Inflammatory macrophage (primary cell): ENCODE data around the gene APOL6.
"Not testable (repeated sequence)": the region's sequence is repeated elsewhere in the genome, so short reads cannot be mapped to it uniquely, and the experiment has no call there.

Experiments used
- DNase-seq, 2 donors: peaks; one replicate each; pipeline ENCODE4 v3.0.0-alpha.2; 2020 to 2022

APOL6 gene

DNA sequence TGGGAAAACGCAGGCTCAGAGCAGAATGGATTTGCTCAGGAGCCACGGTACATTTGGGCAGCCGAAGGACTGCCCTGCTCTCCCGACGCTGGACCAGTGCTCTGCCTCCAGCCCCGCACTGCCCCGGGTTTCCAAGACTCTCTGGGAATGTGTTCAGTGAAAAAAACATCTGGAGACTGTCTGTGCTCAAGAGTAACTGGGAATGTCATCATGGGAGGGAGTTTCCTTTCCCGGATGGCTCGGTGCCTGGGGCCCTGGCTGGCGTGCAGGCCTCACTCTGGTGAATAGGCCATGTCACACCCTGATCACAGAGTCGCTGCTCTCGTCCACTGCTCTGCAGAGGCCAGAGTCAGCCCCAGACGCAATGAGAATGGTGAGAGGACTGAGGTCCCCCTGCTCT is 9.8 kb upstream of the APOL6 start:
- DNase-seq, result no peak

DNA sequence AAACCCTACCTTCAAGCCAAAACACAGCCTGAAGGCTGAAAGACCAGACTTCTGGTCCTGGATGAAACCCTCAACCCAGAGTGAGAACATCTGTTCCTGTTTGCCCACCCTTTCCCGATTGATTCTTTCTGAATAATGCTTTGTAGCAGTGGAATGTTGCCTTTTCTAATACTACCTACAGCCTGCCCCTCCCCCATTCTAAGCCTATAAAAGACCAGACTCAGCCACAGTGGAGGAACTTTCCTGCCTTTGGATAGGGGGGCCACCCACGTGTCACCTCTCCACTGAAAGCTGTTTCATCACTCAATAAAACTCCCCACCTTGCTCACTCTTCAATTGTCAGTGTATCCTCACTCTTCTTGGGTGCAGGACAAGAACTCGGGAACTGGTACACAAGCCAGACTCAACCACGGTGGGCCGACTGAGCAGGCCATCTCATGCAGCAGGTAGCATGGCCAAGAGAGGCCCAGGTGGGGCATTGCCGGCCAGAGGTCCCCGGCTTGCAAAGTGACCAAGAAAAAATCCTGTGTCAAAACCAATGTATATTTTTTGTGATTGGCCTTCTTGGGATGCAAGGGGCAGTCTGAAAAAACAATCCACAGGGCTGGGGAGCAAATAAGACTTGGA is 6.6 kb upstream of the APOL6 start:
- no peak for DNase-seq

DNA sequence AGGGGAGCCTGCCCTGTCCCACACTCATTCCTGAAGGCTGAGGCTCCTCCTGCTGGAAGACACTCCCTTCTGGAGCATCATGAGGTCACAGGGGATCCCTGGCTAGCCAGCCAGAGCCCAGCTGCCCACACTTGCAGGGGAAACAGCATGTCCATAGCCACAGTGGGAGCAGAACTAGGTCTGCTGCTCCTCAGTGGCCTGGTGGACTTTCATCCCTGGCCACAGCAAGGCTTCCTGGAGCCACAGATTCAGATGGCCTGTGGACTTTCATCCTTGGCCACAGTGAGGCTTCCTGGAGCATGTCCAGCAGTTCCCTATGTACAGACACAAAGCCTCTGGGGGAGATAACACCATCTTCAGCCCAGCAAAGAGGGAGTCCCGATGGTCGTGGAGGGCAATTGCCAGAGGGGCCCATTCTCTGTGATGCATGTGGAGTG is 5.9 kb upstream of the APOL6 start:
- DNase-seq, result no peak

DNA sequence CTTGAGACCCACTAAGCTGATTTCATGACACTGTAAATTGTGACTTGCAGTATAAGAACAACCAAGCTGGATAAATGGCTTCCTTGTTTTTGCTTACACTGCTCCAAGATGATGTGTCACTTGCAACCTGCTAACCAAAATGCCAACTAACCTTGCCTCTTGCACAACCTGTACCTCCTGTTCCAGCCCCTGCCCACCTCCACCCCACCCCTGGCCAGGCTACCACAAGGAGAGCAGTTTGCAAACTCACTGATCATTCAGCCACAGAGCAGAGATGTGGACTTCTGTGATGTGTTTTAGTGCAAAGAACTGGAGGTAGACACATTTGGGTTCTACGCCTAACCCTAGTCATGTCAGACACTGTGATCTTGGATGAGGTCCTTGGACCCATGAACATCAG is 4.3 kb upstream of the APOL6 start:
- DNase-seq, result no peak

DNA sequence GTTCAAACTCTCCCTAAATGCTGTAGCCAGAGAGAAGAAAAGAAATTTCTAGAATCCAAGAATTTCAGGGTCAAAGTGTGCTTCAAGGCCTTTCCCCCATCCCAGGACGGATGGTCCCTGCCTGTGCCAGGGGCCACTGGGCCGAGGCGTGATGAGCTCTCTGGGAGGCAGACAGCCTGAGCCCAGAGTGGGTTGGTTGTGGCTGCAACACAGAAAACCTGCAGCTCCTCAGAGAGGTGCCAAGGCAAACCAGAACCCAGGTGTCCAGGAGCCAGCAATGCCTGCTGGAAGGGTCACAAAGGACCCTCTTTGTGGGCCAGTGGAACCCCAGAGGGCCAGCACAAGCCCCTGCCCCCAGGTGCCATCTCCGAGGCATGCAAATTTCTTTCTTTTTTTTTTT is 2.6 kb upstream of the APOL6 start:
- DNase-seq, result no peak

DNA sequence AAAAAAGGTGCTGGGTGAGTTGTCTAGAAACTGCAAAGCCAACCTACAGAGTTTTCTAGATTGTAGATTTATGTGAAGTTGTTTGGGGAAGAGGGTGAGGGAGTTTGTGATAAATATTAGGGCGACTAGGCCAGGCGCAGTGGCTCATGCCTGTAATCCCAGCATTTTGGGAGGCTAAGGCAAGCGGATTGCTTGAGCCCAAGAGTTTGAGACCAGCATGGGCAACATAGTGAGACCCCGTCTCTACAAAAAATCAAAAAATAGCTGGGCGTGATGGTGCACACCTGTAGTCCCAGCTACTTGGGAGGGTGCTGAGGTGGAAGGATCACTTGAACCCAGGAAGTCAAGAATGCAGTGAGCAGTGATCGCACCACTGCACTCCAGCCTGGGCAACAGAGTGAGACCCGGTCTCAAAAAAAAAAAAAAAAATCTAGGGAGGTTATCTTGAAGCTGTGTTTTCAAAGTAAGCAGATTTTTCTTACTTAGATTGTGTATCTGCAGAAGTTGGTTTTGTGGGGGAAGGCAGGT is 844 bp downstream of the APOL6 start:
- DNase-seq, result no peak

DNA sequence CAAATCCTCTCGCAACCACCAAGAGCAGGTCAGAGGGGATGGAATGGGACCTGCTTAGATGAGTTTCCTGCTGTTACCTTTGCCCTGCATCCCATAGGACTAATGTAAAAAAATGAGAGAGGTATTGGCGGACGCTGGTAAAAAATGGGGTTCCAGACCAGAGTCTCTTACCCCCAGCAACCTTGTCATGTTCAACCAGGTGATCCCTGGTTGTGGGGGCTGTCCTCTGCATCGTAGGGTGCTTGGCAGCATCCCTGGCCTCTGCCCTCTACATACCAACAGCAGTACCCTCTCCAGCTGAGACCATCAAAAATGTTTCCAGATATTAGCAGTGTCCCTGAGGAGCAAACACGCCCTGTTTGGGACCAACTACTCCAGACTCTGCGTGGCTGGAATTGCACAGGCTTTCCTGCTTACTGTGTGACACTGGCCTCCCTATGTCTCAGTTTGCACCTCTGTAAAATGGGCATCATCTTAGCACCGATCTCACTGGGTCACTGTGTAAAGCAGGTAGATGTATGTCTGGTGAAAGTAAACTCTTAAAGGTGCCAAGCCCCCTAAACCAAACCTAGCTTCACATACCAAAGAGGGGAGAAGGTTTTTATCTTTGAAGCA is 1.5 kb downstream of the APOL6 start:
- DNase-seq, result no peak

DNA sequence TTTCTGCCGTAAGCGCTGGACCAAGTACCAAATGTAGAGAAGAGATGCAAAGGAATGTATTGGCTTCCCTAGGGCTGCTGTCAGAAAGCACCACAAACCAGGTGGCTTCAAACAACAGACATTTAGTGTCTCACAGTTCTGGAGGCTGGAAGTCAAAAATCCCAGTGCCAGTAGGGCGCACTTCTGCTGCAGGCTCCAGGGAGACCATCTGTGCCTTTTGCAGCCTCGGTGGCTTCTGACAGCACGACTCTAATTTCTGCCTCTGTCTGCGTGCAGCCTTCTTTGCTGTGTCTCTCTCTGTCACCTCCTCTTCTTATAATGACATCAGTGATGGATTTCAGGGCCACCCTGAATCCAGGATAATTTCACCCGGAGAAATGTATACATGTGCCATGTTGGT is 2.8 kb downstream of the APOL6 start:
- DNase-seq, result no peak

DNA sequence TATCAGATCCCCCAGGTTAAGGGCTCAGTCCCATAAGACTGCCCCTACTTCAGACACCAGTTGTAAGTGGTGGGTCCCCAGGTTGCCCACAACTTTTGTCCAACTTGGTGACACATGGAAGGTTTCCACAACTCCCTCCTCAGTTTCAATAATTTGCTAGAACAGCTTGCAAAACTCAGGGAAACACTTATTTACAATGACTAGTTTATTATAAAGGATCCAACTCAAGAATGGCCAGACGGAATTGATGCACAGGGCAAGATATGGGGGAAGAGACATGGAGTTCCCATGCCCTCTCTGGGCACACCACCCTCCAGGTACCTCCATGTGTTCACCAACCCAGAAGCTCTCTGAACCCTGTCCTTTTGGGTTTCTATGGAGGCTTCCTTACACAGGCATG is 5.6 kb downstream of the APOL6 start:
- no peak for DNase-seq

DNA sequence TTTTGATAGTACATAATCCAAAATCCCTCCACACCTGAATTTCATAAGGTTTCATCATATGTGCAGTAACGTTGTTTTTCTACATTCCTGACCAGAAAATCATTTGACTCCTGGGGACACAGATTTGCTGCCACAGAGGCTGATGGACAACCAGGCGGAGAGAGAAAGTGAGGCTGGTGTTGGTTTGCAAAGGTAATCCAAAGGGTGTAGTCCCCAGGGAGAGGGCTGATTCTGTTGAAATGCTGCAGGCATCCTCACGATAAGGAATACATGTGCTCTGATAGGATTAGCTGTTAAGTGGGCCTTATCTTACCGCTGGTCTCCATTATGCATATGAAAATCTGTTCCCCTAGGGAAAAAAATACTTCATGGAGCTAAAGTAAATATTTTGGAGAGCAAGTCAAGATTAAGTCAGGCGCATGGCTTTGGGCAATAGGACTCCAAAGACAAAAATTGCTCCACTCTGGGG is 8.1 kb downstream of the APOL6 start:
- DNase-seq, result no peak

DNA sequence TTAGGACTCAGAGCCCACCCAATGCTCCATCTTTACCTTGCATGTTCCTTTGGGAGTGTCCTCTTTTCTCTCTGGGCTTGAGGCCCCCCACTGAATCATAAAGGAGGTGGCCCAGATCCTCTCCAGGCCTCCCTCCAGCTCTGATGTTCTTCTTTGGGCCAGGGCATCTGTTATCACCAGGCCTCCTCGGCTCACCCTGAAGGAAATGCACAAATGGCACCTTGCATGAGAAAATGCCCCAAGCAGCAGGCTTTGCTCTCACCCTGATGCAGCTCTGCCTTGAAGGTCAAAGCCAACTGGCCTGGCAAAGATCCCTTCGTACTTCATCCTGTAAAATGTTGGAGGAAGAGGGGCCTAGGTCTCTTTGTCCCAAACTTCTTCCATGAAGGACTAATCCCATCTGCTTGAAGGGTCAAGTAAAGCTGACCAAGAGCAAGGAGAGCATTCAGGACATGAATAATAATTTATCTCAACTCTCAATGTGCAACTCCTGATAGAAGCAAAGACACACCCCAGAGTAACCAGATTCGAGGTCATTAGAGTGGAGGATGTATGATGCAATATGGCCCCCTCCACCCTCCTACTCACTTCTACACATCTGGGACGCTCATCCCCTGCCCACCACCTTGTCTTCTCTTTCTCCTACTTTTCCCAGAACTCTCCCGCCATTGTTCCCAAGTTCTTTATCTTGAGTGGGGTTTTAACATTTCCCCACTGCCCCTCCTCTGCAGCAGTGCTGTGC is 9.5 kb downstream of the APOL6 start:
- DNase-seq, result no peak

DNA sequence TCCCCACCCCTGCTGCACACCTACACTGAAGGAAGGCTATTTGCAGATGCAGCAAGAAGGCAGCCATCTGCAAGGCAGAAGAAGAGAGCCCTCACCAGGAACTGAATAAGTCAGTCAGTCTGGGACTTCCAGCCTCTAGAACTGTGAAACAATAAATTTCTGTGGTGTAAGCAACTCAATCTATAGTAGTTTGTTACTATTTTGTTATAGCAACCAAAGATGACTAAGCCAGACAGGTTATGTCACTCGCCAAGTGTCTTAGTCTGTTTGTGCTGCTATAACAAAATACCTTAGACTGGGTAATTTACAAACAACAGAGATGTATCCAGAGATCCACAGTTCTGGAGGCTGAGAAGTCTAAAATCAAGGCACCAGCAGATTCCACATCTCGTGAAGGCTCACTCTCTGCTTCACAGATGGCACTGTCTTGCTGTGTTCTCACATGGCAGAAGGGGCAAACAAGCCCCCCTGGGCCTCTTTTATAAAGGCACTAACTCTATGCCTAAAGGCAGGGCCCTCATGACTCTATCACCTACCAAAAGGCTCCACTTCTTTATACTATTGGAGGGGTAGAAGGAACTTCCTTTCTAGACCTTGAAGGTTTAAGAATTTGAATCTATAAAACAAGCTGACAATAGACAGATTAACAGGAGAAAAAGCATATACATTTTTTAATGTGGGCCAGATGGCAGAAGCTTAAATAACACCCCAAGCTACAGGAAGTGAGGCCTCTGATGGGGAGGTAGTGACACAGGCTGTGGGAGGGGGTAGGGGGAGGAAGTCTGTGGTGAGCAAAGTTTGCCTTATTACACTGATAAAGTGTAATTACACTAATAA is 12.3 kb downstream of the APOL6 start:
- DNase-seq, result peak in 1 of 2 donors; percentile 44

DNA sequence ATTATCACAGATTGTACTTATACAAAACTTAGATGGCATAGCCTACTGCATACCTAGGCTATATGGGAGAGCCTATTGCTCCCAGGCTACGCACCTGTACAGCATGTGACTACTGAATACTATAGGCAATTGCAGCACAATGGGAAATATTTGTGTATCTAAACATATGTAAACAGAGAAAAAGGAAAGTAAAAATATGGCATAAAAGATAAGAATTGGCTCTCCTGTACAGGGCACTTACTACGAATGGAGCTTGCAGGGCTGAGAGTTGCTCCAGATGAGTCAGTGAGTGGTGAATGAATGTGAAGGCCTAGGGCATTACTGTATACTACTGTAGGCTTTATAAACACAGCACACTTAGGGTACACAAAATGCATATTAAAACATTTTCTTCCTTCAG is 13.2 kb downstream of the APOL6 start:
- DNase-seq, result no peak

DNA sequence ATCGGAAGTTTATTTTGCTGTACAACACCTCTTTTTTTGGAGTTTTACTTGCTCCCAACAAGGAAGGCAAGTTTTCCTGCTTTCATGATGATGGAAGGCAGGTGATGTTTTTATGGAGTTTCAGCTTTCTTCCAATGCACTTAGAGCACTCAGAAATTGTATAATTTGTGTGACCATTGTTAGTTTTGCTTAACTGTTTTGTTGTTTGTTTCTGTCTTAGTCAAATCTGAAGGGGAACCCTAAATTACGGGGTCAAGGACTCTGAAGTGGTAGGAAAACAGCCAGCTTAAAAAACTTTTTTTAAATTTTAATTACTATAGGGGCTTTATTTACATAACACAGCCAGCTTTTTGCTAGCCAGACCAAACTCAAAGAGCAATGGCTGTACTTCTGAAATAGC is 14.7 kb downstream of the APOL6 start:
- no peak for DNase-seq

DNA sequence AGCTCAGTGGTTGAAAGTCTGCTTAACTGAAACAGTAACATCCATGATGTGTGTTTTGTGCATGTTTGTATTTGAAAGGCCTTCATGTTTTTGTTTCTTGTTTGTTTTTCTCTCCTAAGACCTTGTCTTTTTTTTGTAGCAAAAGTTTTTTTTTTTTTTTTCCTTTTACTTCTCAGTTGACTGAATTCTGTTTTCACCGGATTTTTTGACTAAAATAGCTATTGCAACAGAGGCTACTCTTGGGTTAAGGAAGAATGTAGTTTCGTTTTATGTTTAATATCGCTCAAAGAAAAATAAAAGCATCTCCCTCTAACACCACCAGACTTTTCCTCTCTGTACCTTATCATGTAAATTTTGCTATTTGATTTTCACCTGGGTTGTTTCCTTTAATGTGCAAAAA is 15.1 kb downstream of the APOL6 start:
- peak; percentile 22 to 47 for DNase-seq

DNA sequence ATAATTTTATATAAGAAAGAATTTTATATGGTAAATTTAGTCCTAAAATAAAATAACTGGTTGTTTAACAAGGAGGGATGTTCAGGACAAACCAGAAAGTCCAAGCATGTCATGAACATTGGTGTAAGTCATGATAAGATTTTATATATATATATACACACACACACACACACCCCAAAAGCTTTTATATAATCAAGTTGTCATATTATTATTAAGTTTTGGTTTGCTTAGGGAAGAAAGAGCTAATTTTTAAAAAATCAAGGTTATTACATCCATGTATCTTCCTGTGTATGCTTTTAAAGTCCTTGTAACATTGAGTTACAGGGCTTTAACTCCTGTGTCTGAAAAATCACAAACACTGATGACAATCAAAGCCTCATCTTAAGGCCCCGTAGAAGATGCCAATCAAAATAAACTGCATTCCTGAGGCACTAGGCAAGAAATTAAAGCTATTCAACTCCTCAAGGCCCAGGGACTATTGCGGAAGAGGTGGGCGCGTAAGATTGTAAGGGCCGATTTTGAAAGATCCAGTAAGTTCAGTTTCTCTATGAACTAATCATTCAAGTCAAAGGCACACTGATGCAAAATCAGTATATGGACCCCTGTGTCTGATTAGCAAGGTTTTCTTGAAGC is 16.8 kb downstream of the APOL6 start:
- no peak for DNase-seq

DNA sequence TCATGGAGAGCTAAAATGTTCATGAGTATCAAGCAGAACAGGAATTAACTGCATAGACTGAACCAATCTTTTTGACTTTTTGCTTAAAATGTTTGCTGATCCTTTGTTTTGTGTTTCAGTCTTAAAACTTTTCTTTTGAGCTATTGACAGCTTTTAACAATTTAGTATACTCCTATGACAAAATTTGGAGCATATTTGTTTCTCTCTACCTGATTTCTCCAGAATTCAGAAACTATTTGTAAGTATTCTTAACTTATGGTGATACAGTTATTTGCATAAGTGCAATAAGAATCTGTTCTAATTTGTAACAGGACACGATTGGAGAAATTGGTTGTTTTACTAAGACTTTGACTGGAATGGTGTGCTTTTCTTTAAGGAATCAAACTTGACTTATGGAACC is 18.5 kb downstream of the APOL6 start:
- not testable (repeated sequence) for DNase-seq

DNA sequence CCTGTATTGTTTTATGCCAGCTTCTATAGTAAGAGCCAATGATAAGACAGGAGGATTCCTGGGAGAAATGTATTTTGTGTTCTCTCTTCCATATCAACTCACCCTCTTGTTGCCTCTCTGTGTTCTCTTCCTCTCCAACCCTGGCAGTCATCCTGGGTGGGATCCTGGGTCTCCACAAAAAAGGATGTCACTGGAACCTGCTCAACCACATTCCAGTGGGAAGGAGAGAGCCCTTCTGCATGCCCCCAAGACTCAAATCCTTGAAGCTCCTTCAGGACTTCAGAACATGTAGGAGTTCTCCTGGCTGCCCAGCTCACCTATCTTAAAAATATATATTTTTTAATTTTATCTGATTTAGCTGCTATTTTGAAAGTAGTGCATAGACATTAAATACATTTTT is 26.1 kb downstream of the APOL6 start:
- no peak for DNase-seq

DNA sequence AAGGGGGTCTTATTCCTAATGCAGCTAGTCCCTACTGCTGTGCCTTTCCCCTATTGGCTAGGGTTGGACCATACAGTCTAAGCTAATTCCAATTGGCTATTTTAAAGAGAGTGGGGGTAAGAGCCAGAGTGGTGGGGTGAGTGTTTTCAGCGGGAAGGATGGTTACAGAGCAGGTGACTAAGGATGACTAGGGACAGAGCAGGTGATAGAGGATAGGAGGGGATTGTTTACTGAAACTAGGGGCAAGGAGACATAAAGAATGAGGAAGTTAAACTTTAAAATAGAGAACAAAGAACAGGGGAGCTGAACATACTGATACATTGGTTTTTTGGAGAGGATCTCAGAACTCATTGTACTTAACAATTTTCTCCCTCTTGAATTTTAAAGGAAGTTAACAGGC is 27.8 kb downstream of the APOL6 start:
- not testable (repeated sequence) for DNase-seq

DNA sequence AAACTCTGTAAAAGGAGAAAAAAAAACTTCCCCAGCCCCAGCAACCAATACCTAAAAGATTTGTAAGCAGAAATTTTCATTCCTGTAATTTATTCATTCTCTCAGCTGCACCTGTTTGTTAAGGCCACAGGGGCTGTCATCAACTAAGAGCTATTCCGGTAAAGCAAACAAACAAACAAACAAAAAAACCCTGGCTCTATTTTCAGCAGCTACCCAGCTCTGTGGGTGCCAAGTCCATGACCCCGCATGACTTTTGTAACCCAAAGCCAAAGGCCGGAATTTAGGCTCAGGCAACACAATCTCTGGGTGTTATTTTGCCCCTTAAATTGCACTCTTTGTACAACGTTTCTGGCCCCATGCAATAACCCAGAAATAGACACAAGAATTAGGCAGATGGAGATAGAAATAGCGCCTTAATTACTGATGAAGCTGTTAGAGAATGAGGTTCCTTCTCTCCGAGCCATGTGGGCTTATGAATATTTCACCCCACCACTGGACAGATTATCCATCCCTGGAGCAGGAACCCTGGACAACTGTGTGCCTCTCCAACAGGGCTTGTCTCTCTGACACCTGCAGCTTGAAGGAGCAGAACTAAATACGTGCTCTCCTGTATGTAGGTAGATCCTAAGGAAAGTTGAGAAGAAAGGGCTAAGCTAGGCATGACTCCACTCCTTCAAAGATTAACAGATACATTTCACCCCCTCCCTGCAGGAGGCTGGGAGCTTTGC is 29.4 kb downstream of the APOL6 start:
- DNase-seq, result no peak

DNA sequence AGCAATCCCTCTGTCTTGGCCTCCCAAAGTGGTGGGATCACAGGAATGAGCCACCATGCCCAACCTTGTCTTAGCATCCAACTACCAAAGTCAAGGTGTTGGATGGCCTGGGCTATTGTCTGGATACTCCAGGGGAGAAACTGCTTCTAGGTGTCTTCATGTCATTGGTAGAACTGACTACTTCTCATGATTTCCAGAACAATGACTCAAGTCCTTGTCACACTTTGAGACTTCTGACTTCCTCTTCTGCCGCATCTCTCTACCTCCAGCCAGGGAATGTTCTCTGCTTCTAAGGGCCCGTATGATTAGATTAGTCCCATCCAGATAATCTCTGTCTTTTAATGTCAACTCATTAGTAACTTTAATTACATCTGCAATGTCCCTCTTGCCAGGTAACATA is 30.6 kb downstream of the APOL6 start:
- DNase-seq, result peak in 1 of 2 donors; percentile 28

DNA sequence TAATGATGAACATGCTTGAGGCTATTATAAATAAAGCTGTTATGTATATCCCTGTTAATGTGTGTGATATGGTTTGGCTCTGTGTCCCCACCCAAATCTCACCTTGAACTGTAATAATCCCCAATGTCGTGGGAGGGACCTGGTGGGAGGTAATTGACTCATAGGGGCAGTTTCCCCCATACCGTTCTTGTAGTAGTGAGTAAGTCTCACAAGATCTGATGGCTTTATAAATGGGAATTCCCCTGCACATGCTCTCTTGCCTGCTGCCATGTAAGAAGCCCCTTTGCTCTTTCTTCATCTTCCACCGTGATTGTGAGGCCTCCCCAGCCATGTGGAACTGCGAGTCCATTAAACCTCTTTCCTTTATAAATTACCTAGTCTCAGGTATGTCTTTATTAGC is 31.2 kb downstream of the APOL6 start:
- DNase-seq, result peak; percentile 55 to 66
